SH-SY5Y (cell line): ENCODE measurements around the gene FGF11.

Experiments
- GATA2 ChIP-seq: IDR thresholded peaks from 2 replicates; pipeline ENCODE4 v1.6.1; 2011; ENCODE audit warnings: mild to moderate bottlenecking, low read depth, low read length
- GATA3 ChIP-seq: IDR thresholded peaks from 2 replicates; pipeline ENCODE4 v1.6.1; 2011; ENCODE audit warnings: low read depth, mild to moderate bottlenecking, low read length, moderate library complexity

- no peak for TF ChIP-seq GATA3
- TF ChIP-seq GATA2, result no peak
Measured at GRCh38 chr17:7438656-7439460, 454 bp upstream of the FGF11 start.
